Esophagus squamous epithelium (tissue), 4 donors: ENCODE results near the gene TMEM30B.

Experiments used
- POLR2A ChIP-seq, 4 donors: fragments of 450-650 bp; IDR thresholded peaks; one replicate each; pipeline ENCODE4 v1.6.1; 2017; ENCODE audit warnings: antibody characterized with exemption in 4 of 4, mild to moderate bottlenecking in 4 of 4, moderate library complexity in 3 of 4
- TF ChIP-seq, protein P1 (sequence below), 6 experiments: fragments of 450-650 bp in 4 of 6; fragments of 200-600 bp in 2 of 6; sonication (generic) in 2 of 6; IDR thresholded peaks; one replicate each; pipeline ENCODE4 v1.5.1; 2016 to 2019; ENCODE audit warnings: antibody characterized with exemption in 6 of 6, mild to moderate bottlenecking in 4 of 6, moderate library complexity in 4 of 6

DNA sequence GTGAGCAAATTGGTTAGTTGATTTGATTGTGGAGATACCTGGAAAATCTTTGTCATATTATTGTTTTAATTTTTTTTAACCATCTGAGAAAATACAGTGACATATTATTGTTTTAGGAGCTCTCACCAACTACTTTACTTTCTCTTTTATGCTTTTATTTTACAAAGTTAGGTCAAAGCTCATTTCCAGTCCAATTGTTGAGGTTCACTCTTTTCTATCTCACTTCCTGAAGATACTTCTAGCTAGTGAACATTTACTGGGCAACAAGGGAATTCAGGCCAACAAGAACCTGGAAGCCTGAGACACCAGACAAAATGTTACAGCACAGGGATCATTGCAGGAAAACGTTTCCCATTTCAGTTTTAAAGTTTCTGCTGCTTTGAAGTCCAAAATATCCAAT lies 3.9 kb downstream of the TMEM30B start:
- TF ChIP-seq, protein P1, sequence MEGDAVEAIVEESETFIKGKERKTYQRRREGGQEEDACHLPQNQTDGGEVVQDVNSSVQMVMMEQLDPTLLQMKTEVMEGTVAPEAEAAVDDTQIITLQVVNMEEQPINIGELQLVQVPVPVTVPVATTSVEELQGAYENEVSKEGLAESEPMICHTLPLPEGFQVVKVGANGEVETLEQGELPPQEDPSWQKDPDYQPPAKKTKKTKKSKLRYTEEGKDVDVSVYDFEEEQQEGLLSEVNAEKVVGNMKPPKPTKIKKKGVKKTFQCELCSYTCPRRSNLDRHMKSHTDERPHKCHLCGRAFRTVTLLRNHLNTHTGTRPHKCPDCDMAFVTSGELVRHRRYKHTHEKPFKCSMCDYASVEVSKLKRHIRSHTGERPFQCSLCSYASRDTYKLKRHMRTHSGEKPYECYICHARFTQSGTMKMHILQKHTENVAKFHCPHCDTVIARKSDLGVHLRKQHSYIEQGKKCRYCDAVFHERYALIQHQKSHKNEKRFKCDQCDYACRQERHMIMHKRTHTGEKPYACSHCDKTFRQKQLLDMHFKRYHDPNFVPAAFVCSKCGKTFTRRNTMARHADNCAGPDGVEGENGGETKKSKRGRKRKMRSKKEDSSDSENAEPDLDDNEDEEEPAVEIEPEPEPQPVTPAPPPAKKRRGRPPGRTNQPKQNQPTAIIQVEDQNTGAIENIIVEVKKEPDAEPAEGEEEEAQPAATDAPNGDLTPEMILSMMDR (IDR thresholded peaks at IDR 0.05), result no peak
- no peak for TF ChIP-seq POLR2A (IDR thresholded peaks at IDR 0.05)
